Kasumi-1 (cell line): Measurements from ENCODE around the gene SAXO1.

ENCODE experiments used
- DNase-seq, 2 experiments: peaks; one replicate each; lab custom pipeline; 2025; lab: John Stamatoyannopoulos, UW

The SAXO1 gene

DNA sequence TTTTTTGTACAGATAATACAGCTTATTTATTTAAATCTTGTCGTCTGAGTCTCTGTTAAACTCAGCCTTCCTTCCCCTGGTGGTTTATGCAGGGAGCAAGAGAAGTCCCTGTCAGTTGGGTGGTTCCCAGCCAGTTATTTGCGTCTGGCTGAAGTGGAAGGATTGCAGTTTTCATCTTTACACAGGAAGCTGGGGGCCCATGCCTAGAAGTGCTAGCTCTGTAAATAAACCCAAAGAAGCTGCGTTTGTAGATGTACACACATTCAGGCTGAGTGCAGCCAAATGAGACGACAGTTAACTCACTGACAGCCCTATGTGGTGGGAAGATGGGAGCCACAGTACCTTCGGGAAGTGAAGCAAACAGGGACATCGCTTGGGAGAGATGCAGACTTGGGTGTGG, 122.1 kb downstream of the SAXO1 start:
- DNase-seq: peak; percentile 30 to 31

DNA sequence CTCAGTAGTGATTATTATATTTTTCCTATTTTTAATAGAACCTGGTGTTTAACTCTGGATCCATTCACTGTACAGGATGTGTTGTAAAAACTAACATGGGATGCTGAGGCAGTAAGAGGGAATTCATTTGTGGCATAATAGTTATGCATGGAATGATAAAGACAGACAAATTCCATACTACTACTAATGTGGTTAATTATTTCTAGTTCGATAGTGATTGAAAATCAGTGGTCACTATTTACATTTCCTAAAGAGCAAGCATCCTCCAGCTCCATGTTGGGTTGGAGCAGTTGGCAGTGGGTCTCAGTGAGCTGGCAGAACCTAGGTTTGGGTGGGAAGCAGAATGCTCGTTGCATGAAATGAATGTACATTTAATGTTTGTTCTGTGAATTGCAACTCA, 122.6 kb downstream of the SAXO1 start:
- no peak for DNase-seq

DNA sequence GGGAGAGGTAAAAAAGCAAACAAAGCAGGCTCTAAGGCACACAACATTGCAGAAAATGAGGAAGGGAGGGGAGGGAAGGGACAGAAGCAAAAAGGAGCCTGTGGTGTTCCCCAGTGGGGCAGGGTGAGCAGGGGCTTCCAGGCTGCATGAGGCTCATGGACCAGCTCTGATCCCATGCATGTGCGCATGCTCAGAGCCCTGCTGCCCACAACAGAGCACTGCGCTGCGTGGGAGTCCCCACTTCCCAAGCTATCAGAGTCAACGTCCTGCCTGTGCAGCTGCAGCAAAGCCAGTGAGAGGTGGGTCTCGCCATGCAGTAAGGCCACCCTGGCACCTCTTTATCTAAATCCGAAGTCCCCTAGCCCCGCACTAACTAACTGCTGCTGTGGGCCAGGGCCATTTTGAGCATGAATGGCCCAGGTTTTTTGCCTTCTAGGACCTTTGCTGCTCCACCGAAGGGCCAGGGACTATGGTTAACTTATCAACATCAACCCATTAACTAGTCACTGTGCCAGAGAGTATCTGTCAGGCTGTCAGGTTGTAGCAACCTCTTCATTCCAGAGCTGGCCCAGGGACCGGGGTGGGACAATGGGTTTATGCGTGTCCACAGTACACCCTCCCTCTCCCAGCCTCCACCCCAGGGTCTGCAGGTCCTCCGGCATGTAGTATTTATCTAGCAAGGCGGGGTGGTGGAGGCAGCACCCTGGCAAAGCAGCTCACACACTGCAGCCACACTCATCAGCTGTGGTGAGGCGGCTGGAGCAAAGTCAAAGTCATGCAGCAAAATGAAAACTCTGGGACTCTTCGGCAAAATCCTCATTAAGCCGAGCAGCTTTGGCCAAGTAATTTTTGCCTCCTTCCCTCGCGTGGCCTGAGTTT, 123.6 kb downstream of the SAXO1 start:
- peak in 1 of 2 experiments; percentile 3 for DNase-seq

DNA sequence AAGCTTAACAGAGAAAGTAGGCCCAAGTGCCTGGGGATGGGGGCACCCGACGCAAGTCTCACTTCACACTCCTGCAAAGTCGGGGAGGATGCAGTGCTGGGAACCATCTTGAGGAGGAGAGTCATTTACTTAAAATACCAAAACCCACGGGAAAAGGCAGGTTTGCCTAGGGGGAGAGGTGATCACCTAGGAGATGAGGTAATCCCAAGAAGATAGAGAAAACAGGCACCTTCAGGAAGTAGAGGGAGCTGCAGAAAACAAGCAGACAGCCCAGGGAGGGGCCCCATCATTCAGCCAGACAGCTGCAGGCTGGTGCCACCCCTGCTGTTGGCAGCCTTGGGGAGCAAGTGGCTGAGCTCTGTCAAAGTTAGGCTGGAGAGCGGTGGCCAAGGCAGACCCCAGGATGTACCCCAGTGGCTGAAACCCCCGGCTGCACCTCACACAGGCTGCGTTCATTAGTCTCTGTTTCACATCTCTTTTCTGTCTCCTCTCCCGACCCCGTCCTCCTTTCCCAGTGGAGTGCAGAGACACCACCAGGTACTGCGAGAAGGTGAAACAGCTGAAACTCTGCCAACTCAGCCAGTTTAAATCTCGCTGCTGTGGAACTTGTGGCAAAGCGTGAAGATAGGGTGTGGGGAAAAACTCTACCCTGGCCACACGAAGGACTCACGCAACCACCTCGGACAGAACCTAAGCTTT, 124.9 kb downstream of the SAXO1 start:
- DNase-seq: no peak

DNA sequence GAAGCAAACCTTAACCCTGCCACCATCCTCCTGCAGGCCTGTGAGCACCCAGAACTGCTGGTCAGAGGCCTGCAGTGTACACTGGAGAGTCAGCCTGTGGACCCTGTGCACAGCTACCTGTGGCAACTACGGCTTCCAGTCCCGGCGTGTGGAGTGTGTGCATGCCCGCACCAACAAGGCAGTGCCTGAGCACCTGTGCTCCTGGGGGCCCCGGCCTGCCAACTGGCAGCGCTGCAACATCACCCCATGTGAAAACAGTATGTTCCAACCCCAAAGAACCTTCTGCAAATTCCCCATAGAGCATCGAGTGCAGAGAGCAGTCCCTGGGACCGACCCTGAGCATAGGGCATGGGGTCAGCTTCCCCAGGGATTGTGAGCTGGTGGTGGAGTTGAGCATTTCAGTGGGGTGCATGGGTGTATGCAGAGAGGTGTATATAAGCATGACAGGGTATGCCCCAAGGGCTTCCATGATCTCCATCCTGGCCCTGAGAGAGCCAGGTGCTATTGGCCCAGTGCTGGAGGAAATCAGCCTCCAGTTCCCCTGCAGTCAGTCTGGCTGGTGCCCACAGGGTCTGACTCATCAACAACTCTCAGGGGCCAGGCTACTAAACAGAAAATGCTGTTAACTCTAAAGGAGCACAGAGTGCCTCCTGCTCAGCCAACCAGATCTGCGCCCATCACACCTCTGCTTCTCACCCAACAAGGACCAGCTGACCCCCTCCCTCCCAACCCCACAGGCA, 126.2 kb downstream of the SAXO1 start:
- DNase-seq: peak; percentile 31 to 42

DNA sequence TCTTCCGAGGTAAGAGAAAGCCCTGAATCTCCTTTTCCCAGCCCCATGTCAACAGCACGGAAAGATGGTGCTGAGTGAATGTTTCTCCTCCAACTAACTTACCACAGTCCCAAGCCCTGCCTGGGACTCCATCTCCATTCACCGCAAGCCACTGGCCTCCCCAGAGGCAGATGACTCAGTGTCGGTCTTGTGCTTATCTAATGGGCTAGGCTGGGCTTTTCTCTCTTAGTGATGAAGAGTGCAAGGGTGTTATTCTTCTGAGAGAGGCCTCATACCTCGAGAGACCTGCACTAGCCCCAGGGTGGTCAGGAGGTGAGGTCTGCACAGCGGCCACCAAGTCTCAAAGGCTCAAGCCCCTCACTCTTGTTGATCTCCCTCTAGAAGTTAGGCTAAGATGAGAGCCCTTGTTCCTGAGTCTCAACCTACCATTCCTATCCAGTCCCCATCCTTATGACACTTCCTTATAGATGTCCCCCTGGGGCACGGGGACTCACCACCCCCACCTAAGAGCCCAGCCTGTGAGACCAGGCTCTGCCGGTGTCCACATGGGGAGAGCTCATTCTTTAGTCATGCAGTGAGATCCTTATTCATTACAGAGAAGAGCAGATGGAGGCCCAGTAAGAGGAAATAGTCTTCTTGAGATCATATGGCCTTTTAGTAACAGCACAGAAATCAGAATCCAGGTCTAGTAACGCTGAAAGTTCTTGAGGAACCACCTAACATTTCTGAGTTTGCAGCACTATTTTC, 127.0 kb downstream of the SAXO1 start:
- DNase-seq: no peak

DNA sequence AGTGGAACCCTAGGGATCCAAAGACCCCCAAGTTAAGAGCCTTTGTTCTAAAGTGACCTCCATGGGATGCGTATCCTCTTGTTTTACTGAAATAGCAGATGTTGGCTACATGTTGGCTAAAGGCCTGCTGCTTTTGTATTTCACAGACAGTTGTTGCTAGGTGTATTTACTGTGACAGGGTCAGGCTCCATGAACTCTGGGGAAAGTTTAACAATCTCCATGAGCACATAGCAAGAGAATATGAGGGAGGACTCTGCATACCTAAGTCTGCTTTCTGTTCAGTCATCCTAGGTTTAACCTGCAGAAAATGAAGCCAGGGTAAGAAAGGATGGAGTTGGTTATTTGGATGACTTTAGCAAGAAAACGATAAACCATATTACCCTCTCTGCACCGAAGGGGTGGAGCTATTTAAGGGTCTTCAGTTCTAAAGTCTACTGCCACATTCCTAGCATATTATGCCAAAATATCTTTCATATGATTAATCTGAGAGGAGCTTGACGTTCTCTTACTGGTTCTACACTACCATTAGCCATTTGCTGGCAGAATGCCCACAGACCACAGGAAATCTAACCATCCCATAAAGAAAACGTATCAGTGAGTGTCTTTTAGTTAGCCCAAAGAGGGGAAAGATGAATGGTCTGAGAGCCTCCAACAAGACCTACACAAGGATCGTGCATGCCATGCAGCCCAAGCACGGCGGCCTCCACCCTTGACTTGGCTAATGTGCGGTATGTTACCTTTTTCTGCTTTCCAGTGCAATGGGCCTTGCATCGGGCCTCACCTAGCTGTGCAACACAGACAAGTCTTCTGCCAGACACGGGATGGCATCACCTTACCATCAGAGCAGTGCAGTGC, 127.8 kb downstream of the SAXO1 start:
- no peak for DNase-seq

DNA sequence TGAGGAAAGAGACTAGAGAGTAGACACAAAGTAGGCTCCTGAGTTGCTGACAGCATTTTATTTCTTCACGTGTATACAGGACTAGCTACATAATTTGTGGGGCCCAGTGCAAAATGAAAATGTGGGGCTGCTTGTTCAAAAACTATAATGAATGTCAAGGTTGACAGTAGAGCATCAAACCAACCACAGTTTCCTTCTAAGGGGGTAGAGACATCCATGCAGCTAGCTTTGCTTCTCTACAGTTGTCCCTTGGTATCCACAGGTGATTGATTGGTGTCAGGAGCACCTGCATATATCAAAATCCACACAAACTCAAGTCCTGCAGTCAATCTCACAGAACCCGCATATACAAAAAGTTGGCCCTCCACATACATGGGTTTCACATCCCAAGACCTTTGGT, 129.6 kb downstream of the SAXO1 start:
- DNase-seq: no peak

DNA sequence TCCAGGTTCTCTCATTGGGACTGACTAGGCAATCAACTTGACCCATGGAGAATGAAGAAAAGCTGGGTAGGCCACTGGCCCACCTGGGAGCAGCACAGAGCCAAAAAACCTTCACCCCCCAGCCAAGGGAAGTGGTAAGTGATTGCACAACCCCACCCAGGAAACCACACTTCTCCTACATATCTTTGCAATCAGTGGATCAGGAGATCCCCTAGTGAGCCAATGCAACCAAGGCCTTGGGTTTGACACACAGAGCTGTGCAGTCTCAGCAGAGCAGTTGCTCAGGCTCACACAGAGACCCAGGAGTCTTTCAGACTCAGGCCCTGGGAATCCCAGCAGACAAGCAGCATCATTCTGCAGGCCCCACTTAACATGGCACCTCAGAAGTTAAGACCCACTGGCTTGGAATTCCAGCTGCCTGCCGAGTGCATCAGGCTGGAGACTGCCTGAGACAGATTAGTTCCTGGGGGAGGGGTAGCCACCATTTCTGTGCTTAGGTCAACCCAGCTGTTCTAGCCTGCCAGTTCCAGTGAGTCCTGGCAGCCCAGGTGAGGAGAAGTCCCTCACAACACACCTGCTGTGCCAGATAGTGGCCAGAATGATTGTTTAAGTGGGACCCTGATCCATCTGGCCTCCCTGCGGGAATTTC, 136.4 kb downstream of the SAXO1 start:
- peak; percentile 17 for DNase-seq

DNA sequence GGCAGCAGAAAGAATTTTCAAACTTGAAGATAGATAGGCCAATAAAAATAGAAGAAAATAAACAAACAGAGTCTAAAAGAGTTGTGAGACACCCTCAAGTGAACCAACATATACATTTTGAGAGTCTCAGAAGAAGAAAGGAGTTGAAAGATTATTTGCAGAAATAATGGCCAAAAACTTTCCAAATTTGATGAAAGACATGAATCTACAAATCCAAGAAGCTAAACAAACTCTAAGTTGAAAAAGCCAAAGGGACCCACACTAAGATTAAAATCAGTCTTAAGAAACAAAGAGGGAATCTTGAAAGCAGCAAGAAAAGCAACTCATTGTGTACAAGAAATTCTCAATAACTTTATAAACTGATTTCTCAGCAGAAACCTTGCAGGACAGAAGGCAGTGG, 137.0 kb downstream of the SAXO1 start:
- no peak for DNase-seq

DNA sequence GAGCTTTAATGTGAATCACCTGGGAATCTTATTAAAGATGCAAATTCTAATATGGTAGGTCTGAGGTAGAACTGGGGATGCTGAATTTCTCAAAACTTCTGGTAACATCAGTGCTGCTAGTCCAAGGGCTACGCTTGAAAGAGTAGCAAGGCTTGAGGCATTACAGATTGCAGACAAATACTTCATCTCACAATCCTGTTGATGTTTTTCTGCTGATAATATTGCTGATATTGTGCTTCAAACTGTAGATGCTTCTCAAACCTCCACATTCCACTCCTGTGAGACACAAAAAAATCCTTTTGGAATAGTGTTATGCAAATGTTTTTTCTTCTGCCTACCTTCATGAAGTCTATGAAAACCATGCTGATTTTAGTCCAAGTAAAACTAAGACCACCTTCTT, 139.5 kb downstream of the SAXO1 start:
- DNase-seq: no peak

DNA sequence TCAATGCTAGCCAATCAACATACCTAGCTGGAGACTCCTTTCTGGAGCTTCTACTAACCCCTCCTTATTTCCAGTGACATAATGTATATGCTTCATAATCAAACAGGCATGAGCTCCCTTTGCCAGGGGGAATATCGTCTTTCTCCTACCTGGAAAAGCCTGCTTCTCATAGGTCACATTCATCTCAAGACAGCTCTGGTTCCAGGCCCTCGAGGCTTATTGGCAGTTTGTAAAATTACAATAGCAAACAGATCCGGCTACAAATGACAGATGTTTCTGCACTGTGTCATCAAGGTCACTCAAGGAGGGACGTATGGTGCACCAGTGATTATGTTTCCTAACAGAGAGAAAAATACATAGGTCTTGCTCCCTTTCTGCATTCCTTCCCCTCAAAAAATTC, 140.0 kb downstream of the SAXO1 start:
- DNase-seq: no peak

DNA sequence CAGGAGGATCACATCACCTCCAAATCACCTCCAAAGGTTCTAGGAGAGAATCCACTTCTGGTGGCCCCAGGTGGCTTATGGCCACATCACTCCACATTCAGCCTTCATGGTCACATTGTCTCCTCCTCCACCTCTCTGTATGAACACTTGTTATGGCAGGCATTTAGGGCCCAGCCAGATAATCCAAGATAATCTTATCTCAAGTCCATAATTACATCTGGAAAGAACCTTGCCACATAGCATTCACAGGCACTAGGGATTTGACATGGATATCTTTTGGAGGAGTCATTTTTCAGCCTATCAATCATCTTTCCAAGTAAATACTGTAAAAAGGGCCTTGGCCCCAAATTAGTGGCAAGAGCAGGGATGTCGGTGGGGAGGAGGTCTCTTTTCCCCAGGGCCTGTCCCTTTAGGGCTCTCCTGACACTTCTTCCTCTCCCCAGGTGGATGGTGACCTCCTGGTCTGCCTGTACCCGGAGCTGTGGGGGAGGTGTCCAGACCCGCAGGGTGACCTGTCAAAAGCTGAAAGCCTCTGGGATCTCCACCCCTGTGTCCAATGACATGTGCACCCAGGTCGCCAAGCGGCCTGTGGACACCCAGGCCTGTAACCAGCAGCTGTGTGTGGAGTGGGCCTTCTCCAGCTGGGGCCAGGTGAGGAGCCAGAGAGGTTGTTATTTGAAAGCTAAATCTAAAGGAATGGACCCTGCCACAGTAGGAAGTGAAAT, 140.9 kb downstream of the SAXO1 start:
- no peak for DNase-seq

DNA sequence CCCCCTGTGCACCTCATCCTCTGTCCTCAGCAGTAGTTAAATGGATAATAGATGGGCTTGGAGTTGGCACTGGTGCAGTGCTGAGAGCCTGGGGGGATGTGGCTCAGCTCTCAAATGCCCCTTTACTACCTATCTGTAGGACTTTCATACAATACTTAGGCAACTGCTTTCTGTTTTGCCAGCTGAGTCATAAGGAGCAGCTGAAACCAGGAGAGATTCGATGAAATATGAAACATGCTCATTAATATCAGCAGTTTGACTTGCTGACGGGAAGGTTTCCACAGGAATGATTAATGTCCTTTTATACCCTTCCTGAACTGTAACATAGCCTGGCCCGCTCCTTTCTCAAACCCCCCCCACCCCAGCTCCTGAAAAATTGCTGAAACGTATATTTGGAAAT, 142.6 kb downstream of the SAXO1 start:
- no peak for DNase-seq

DNA sequence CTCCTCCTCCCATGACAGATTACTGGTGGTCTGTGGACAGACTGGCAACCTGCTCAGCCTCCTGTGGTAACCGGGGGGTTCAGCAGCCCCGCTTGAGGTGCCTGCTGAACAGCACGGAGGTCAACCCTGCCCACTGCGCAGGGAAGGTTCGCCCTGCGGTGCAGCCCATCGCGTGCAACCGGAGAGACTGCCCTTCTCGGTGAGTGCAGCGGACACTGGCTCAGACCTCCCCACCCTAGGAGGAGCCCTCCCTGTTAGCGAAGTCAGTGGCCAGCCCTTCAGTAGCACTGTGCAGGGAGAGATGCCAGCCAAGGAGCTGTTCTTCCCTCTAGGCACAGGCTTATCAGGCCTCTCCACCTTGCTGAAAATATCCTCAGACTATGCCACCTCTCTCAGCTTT, 143.5 kb downstream of the SAXO1 start:
- no peak for DNase-seq

DNA sequence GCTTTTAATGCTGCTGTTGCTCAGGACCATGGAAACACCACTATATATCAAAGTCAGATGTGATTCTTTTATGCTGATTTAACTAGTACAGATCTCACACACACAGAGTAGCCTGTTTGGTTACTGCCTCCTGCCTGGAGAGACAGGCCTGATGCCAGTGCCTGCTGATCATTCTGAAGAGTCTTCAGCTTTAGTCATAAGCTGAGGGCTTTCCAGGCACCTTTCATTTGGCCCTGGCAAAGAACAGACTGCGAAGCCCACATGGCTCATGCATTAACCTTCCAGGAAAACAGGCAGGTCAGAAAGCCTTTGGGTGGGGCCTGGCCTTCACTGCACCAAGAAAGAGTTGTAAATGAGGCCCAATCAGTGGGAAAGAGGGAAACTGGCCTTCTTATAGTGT, 144.7 kb downstream of the SAXO1 start:
- DNase-seq: no peak

DNA sequence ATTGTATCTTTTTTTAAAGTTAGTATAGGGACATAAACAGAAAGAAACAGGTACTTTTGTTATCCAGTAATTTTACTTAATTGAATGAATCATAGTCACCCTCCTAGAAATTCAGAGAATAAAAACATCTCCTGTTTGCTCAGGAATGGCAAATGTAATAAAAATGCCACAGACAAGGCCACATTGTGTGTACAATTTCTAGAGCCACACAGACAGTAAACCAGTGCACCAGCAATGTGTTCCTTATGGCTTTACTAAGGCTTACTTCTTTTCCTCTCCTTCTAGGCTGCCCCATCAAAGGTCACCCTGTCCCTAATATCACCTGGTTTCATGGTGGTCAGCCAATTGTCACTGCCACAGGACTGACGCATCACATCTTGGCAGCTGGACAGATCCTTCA, 145.5 kb downstream of the SAXO1 start:
- DNase-seq: no peak

DNA sequence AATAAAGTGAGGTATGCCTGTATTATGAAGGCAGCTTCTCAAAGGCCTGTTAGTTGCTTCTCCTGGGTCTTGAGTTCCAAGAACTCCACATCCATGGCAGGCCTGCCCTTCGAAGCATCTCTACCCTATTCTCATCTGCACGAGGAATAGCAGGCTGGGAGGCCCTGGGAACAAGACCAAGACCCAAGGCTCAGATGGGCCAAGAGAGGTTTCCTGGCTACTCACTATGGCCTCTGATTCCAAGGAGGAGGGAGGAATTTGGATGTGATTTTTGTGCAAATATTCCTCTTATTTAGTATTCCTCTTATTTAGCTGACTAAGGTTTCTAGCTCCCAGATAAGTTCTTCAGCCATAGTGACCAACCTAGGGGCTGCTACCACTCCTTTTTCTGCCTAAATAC, 151.3 kb downstream of the SAXO1 start:
- no peak for DNase-seq

DNA sequence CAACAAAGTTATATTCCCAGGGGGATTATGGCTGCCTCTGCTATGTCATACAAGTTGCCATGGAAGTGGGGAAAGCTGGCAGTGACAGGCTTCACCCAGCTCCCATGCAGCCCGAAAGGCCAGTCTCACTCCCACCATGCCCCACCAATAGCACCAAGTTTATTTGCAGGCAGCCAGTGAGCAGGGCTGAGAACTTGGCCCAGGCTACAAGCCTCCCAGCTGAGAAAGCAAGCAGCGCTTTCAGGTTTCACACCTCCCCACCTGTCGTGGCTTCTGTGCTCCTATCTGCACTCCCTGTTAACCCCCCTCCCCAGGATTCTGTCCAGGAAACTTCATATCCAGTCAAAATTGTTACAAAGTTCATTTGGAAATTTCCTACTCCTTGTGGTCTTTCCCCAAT, 155.0 kb downstream of the SAXO1 start:
- no peak for DNase-seq
